ENCODE results near the gene CD300LB.

DNA sequence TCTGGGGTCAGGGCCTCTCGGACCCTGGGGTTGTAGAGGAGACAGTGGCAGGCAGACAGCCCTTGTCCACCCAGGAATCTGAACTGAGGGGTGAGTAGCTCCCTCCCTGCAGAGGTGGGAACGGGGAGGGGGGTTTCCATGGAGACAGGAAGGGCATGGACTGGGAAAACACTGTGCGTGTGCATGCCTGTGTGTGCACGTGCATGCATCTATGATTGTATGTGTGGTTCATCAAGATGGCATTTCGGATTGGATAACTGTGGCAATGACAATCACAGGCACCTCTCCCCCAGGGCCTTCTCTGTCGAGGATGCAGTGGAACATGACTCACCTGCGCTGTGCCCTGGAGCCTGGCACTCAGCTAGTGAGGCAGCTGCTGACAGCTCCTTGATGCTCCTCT, 20.8 kb upstream of the CD300LB start:
- no peak for TF ChIP-seq CTCF (IDR thresholded peaks at IDR 0.05)
- no peak for TF ChIP-seq POLR2AphosphoS5 (IDR thresholded peaks at IDR 0.05)
- TF ChIP-seq POLR2A (IDR thresholded peaks at IDR 0.05), result no peak

Data from stomach (tissue), 4 donors.